K562 (cell line): ENCODE results near the gene ITPKB. TPM values are rescaled to one million over a fixed set of nuclear protein-coding genes. Genes with fewer than 3 reads are reported as not detected.

Source experiments
- ATAC-seq: fragments of 200-7000 bp; cut with Tn5 transposase; 3 replicates; pipeline ENCODE4 v1.9.1; 2020; ENCODE audit warnings: moderate library complexity
- BruUV-seq: library from RNA; stranded (reverse); fragments of 400-500 nt; replicated peaks from 2 replicates; lab custom pipeline; 2021; lab: Mats Ljungman, UMichigan
- CTCF ChIA-PET: fragments of 300-600 bp; formaldehyde crosslinking; extraction: SDS; loops from one replicate; lab custom pipeline; 2021; ENCODE audit warnings: low intra/inter-chr PET ratio; lab: Yijun Ruan, JAX
- POLR2A ChIA-PET: fragments of 300-600, 350-650 bp; sonication (Branson Sonifier 250); formaldehyde crosslinking; extraction: SDS; loops from one replicate; lab custom pipeline; 2021; ENCODE audit warnings: antibody characterized with exemption, inconsistent platforms; lab: Yijun Ruan, JAX
- DNase-seq, 4 experiments: peaks; one replicate each; pipeline versions ENCODE4 v3.0.0 to v3.0.0-alpha.2; 2011 to 2018; ENCODE audit warnings: low spot score in 3 of 4, mixed read lengths in 3 of 4; ENCODE audit errors: extremely low read depth in 1 of 4
- FAIRE-seq: peaks from 2 replicates; lab custom pipeline; 2011; peaks lifted over from hg19 to GRCh38; lab: Jason Lieb, UNC
- H2AFZ ChIP-seq: 2 replicates; pipeline ENCODE4 v1.6.0; 2011; ENCODE audit warnings: low read depth, low read length, control low read depth, inconsistent platforms
- H3K27ac ChIP-seq: fragments of 200-600 bp; 3 replicates; pipeline ENCODE4 v1.8.0; 2011; ENCODE audit warnings: low read depth, mild to moderate bottlenecking, control low read depth, inconsistent platforms, low read length, moderate library complexity, mixed read lengths; ENCODE audit errors: extremely low read depth
- H3K27me3 ChIP-seq, 2 experiments: fragments of 300-600 bp in 1 of 2; 2 replicates in 1 of 2; 3 replicates in 1 of 2; pipeline versions ENCODE4 v1.6.0 to v1.8.0; 2011; ENCODE audit warnings: inconsistent platforms in 2 of 2, low read length in 2 of 2, mild to moderate bottlenecking in 1 of 2, mixed read lengths in 1 of 2, moderate library complexity in 1 of 2; ENCODE audit not compliant: control insufficient read depth in 2 of 2, insufficient read depth in 2 of 2
- H3K36me3 ChIP-seq: fragments of 300-600 bp; 3 replicates; pipeline ENCODE4 v1.8.0; 2011; ENCODE audit warnings: mild to moderate bottlenecking, low read length, inconsistent platforms; ENCODE audit not compliant: control insufficient read depth, insufficient read depth
- H3K4me1 ChIP-seq, 2 experiments: fragments of 200-600 bp in 1 of 2; replicated peaks in 1 of 2; 2 replicates in 1 of 2; 3 replicates in 1 of 2; pipeline versions ENCODE4 v1.5.1 to v1.8.0; 2011; ENCODE audit warnings: inconsistent platforms in 2 of 2, low read length in 2 of 2, mild to moderate bottlenecking in 1 of 2, mixed read lengths in 1 of 2, moderate library complexity in 1 of 2; ENCODE audit not compliant: control insufficient read depth in 2 of 2, insufficient read depth in 2 of 2
- H3K4me2 ChIP-seq: 2 replicates; pipeline ENCODE4 v1.6.1; 2011; ENCODE audit warnings: low read length, control low read depth, inconsistent platforms, mixed read lengths; ENCODE audit not compliant: insufficient read depth
- H3K4me3 ChIP-seq: fragments of 200-600 bp; sonication (generic), shearing (Covaris generic); 2 replicates; pipeline ENCODE4 v1.5.1; 2016; ENCODE audit warnings: control low read depth, inconsistent platforms
- H3K79me2 ChIP-seq: fragments of 200-600 bp; 3 replicates; pipeline ENCODE4 v1.8.0; 2011; ENCODE audit warnings: low read length, inconsistent platforms; ENCODE audit not compliant: control insufficient read depth, insufficient read depth
- H3K9ac ChIP-seq, 2 experiments: 2 replicates each; pipeline versions ENCODE4 v1.6.0 to v1.6.1; 2011; ENCODE audit warnings: low read depth in 2 of 2, low read length in 2 of 2, control low read depth in 1 of 2, inconsistent platforms in 1 of 2, mild to moderate bottlenecking in 1 of 2, mixed read lengths in 1 of 2; ENCODE audit not compliant: insufficient read depth in 1 of 2
- H3K9me1 ChIP-seq: one replicate; pipeline ENCODE4 v1.6.0; 2011; ENCODE audit warnings: inconsistent platforms, mild to moderate bottlenecking, low read length, moderate library complexity; ENCODE audit not compliant: control insufficient read depth, insufficient read depth
- H3K9me3 ChIP-seq: replicated peaks from 2 replicates; pipeline ENCODE4 v1.5.1; 2011; ENCODE audit warnings: low read depth, low read length, inconsistent platforms; ENCODE audit not compliant: control insufficient read depth, insufficient read depth
- H4K20me1 ChIP-seq: replicated peaks from 2 replicates; pipeline ENCODE4 v1.6.1; 2011; ENCODE audit warnings: low read length, inconsistent platforms, mixed read lengths; ENCODE audit not compliant: control insufficient read depth, insufficient read depth
- HDGF ChIP-seq: fragments of 450-650 bp; IDR thresholded peaks from 2 replicates; pipeline ENCODE4 v1.6.1; 2016
- IFI16 ChIP-seq: fragments of 250-450 bp; sonication (Bioruptor Pico); IDR thresholded peaks from 2 replicates; pipeline ENCODE4 v2.1.2; 2022; ENCODE audit warnings: mild to moderate bottlenecking, inconsistent platforms
- KAT7 ChIP-seq: sonication (generic); formaldehyde crosslinking; IDR thresholded peaks from 2 replicates; pipeline ENCODE4 v1.8.0; 2022; ENCODE audit warnings: missing genetic modification reagents, mild to moderate bottlenecking, borderline replicate concordance
- MAZ ChIP-seq, 2 experiments: fragments of 450-650 bp in 1 of 2; sonication (generic) in 1 of 2; formaldehyde crosslinking; IDR thresholded peaks in 1 of 2; conservative IDR thresholded peaks in 1 of 2; 2 replicates each; pipeline versions ENCODE4 v1.4.0 to v1.5.0; 2020; ENCODE audit warnings: mild to moderate bottlenecking in 1 of 2, missing genetic modification reagents in 1 of 2
- MCM7 ChIP-seq, 2 experiments: fragments of 450-650 bp; IDR thresholded peaks; 2 replicates each; pipeline ENCODE4 v1.6.1; 2016 to 2018
- MTA1 ChIP-seq: fragments of 450-650 bp; IDR thresholded peaks from 2 replicates; pipeline ENCODE4 v1.6.1; 2017; ENCODE audit warnings: borderline replicate concordance
- NFRKB ChIP-seq: fragments of 450-650 bp; IDR thresholded peaks from 2 replicates; pipeline ENCODE4 v1.6.1; 2016; ENCODE audit warnings: low read depth
- POU5F1 ChIP-seq: fragments of 150-350 bp; IDR thresholded peaks from 2 replicates; pipeline ENCODE4 v1.6.1; 2014; ENCODE audit warnings: borderline replicate concordance, low read length, low read depth, mild to moderate bottlenecking; ENCODE audit not compliant: partially characterized antibody
- PRMT5 ChIP-seq: sonication (generic); formaldehyde crosslinking; IDR thresholded peaks from 2 replicates; pipeline ENCODE4 v1.5.0; 2020; ENCODE audit warnings: missing genetic modification reagents
- RBM34 ChIP-seq: fragments of 200-400 bp; formaldehyde crosslinking; IDR thresholded peaks from 2 replicates; pipeline ENCODE4 v1.6.1; 2018; ENCODE audit warnings: low read length, borderline replicate concordance; ENCODE audit not compliant: insufficient read depth
- SMAD2 ChIP-seq: fragments of 150-350 bp; IDR thresholded peaks from 2 replicates; pipeline ENCODE4 v1.6.1; 2014; ENCODE audit warnings: low read depth, mild to moderate bottlenecking, low read length
- SMAD4 ChIP-seq: fragments of 250-450 bp; sonication (Bioruptor Pico); conservative IDR thresholded peaks from 2 replicates; pipeline ENCODE4 v1.8.0; 2021; ENCODE audit warnings: inconsistent platforms, mild to moderate bottlenecking, moderate library complexity
- SMARCE1 ChIP-seq: fragments of 450-650 bp; IDR thresholded peaks from 2 replicates; pipeline ENCODE4 v1.7.1; 2016; ENCODE audit warnings: mild to moderate bottlenecking
- SRSF1 ChIP-seq: fragments of 200-400 bp; formaldehyde crosslinking; IDR thresholded peaks from 2 replicates; pipeline ENCODE4 v1.6.1; 2017; ENCODE audit warnings: mild to moderate bottlenecking, low read depth, low read length, moderate library complexity
- TCFL5 ChIP-seq: fragments of 250-450 bp; sonication (Bioruptor Pico); conservative IDR thresholded peaks from 2 replicates; pipeline ENCODE4 v1.6.1; 2021; ENCODE audit warnings: mild to moderate bottlenecking, moderate library complexity, matching md5 sums
- ZNF23 ChIP-seq: fragments of 250-450 bp; sonication (Bioruptor Pico); IDR thresholded peaks from 2 replicates; pipeline ENCODE4 v1.4.0; 2020; ENCODE audit warnings: mild to moderate bottlenecking
- ZNF253 ChIP-seq: fragments of 250-450 bp; sonication (Bioruptor Pico); conservative IDR thresholded peaks from 2 replicates; pipeline ENCODE4 v1.6.1; 2021; ENCODE audit warnings: mild to moderate bottlenecking
- WGBS: fragments of 100-300 bp; shearing (Covaris generic); methylation state at CpG from one replicate; pipeline ENCODE4 v1.1.6; 2016; ENCODE audit warnings: low coverage, mixed read lengths; ENCODE audit not compliant: insufficient coverage; ENCODE audit errors: missing lambda C conversion rate; 5-methylcytosine and 5-hydroxymethylcytosine counted together
- in situ Hi-C: fragments of 300-500 bp; cut with MboI; formaldehyde crosslinking; loops from 4 replicates; pipeline ENCODE4 v1.15.0; 2018; ENCODE audit warnings: inconsistent platforms, mixed read lengths
- intact Hi-C: fragments of 100-400 bp; cut with micrococcal nuclease; formaldehyde crosslinking; loops from 2 replicates; pipeline ENCODE4 v1.14.2; 2022
- polyA plus RNA-seq, 8 experiments: library from polyadenylated mRNA; depleted of rRNA in 4 of 8; stranded (reverse) in 5 of 8; unstranded in 3 of 8; fragments of >200 nt; fragmentation: Nextera tagmentation in 2 of 8; fragmentation: Illumina TruSeq in 1 of 8; extraction: Ambion mirVana in 2 of 8; extraction: Trizol in 1 of 8; gene quantifications; 2 replicates each; pipeline versions ENCODE4 v1.2.1 to v1.2.3, GENCODE V29; 2011 to 2014; ENCODE audit warnings: inconsistent platforms in 1 of 8, missing spikeins in 1 of 8
- total RNA-seq, 7 experiments: library from RNA; depleted of rRNA in 6 of 7; stranded (reverse); fragments of >200 nt in 6 of 7; fragmentation: Illumina TruSeq in 2 of 7; extraction: Trizol in 2 of 7; gene quantifications; 2 replicates each; pipeline versions ENCODE4 v1.2.1 to v1.2.3, GENCODE V29; 2011 to 2021; ENCODE audit warnings: low replicate concordance in 1 of 7
- TF ChIP-seq, protein P1 (sequence below): sonication (generic); formaldehyde crosslinking; IDR thresholded peaks from 2 replicates; pipeline ENCODE4 v1.8.0; 2022; ENCODE audit warnings: mild to moderate bottlenecking, missing genetic modification reagents, borderline replicate concordance
- TF ChIP-seq, protein P2 (sequence below): fragments of 250-450 bp; sonication (Bioruptor Pico); IDR thresholded peaks from 2 replicates; pipeline ENCODE4 v1.8.0; 2021; ENCODE audit warnings: borderline replicate concordance, mild to moderate bottlenecking, moderate library complexity; ENCODE audit not compliant: poor library complexity, severe bottlenecking
- TF ChIP-seq, protein P3 (sequence below), 2 experiments: fragments of 450-650 bp in 1 of 2; sonication (generic) in 1 of 2; formaldehyde crosslinking; conservative IDR thresholded peaks; 2 replicates each; pipeline versions ENCODE4 v1.4.0 to v1.8.1; 2020 to 2022; ENCODE audit warnings: mild to moderate bottlenecking in 1 of 2, missing genetic modification reagents in 1 of 2

The ITPKB gene
- total and polyA plus RNA-seq, 9 of the 15 experiments (the other 6 are each of a cell fraction or from before 2014, with no cell fraction given): 0.01 to 0.22 TPM; not detected in 7

DNA sequence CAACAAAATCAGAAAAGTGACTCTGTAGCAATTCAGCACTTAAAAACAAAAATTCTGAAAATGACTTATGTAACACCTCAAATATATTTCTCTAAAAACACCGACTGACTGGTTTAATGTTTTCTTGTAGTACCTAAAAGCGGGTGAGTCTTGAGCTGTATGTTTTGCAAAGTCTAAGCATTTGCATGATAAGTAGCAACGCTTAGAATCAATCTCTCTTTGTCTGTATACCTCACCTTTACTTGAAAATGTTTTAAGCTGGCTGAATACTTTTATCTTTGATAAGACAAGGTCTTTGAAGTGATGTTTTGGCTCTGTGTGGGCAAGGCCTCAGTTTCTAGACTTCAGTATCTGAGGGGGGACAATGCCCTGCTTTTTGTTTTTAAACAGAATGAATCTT, 8.2 kb downstream of the ITPKB start:
- no peak overlapping the region for H3K9ac ChIP-seq
- no peak overlapping the region for H3K4me3 ChIP-seq
- peaks cover 48 to 59% of the 10 kb centered on the region in 2 experiments; a peak in 4 of 5 replicates for H3K27me3 ChIP-seq
- BruUV-seq: no TSS peak
- no peak for FAIRE-seq
- no peaks in the 10 kb centered on the region; a peak in 1 of 5 replicates for H3K4me1 ChIP-seq
- H3K4me2 ChIP-seq: no peak overlapping the region
- in situ Hi-C loops (no loop called here), intact Hi-C loops (no loop called here)
- no peaks in the 10 kb centered on the region for H3K9me1 ChIP-seq
- no peak overlapping the region for H3K27ac ChIP-seq
- no peak for TF ChIP-seq ZNF23
- TF ChIP-seq MTA1: no peak
- TF ChIP-seq, protein P1, sequence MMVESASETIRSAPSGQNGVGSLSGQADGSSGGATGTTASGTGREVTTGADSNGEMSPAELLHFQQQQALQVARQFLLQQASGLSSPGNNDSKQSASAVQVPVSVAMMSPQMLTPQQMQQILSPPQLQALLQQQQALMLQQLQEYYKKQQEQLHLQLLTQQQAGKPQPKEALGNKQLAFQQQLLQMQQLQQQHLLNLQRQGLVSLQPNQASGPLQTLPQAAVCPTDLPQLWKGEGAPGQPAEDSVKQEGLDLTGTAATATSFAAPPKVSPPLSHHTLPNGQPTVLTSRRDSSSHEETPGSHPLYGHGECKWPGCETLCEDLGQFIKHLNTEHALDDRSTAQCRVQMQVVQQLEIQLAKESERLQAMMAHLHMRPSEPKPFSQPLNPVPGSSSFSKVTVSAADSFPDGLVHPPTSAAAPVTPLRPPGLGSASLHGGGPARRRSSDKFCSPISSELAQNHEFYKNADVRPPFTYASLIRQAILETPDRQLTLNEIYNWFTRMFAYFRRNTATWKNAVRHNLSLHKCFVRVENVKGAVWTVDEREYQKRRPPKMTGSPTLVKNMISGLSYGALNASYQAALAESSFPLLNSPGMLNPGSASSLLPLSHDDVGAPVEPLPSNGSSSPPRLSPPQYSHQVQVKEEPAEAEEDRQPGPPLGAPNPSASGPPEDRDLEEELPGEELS (CRISPR knock-in tag): no peak
- TF ChIP-seq NFRKB: no peak
- no peak for TF ChIP-seq SRSF1
- no peak for TF ChIP-seq SMAD4 (CRISPR knock-in tag)
- TF ChIP-seq RBM34: no peak
- no peak for TF ChIP-seq MAZ (CRISPR knock-in tag; conservative IDR thresholded peaks at IDR 0.05 in 1 of 2, IDR thresholded peaks at IDR 0.05 in 1 of 2)
- TF ChIP-seq SMAD2: no peak
- TF ChIP-seq, protein P2, sequence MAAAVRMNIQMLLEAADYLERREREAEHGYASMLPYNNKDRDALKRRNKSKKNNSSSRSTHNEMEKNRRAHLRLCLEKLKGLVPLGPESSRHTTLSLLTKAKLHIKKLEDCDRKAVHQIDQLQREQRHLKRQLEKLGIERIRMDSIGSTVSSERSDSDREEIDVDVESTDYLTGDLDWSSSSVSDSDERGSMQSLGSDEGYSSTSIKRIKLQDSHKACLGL (CRISPR knock-in tag): no peak
- TF ChIP-seq KAT7 (CRISPR knock-in tag): no peak
- no peak for TF ChIP-seq ZNF253 (CRISPR knock-in tag)
- TF ChIP-seq POU5F1: no peak
- TF ChIP-seq, protein P3, sequence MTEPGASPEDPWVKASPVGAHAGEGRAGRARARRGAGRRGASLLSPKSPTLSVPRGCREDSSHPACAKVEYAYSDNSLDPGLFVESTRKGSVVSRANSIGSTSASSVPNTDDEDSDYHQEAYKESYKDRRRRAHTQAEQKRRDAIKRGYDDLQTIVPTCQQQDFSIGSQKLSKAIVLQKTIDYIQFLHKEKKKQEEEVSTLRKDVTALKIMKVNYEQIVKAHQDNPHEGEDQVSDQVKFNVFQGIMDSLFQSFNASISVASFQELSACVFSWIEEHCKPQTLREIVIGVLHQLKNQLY (CRISPR knock-in tag; conservative IDR thresholded peaks at IDR 0.05): no peak
- no peak for TF ChIP-seq PRMT5
- TF ChIP-seq MCM7 (IDR thresholded peaks at IDR 0.05): no peak
- TF ChIP-seq TCFL5 (CRISPR knock-in tag): no peak
- no peak for TF ChIP-seq SMARCE1
- no peak for TF ChIP-seq IFI16 (CRISPR knock-in tag)
- no peak for TF ChIP-seq HDGF
- peaks cover 4% of the 10 kb centered on the region; the same call in 1 of the 2 replicates for H4K20me1 ChIP-seq
- no peaks in the 10 kb centered on the region for H3K9me3 ChIP-seq
- POLR2A ChIA-PET: interaction anchor here (0.6 to 1.4 kb wide), 3 partner anchors 30 to 1289 kb away, joined by 3 read pairs; no protein-coding TSS in a partner anchor
- no peak overlapping the region for H2AFZ ChIP-seq
- no peak for ATAC-seq
- H3K79me2 ChIP-seq: no peaks in the 10 kb centered on the region
- 3% methylated on average over 3 of the region's 3 CpGs for WGBS
- DNase-seq: no peak
- CTCF ChIA-PET: no interaction called here
- H3K36me3 ChIP-seq: no peaks in the 10 kb centered on the region
